Lower leg skin (tissue), 3 donors: ENCODE measurements around the gene ARGLU1.

Source experiments
- POLR2A ChIP-seq, 2 donors: fragments of 450-650 bp; IDR thresholded peaks; one replicate each; pipeline ENCODE4 v1.6.1; 2016 to 2017; ENCODE audit warnings: antibody characterized with exemption in 2 of 2, mild to moderate bottlenecking in 1 of 2, moderate library complexity in 1 of 2
- TF ChIP-seq, protein P1 (sequence below), 3 donors: fragments of 450-650 bp; IDR thresholded peaks; one replicate each; pipeline ENCODE4 v1.5.1; 2016; ENCODE audit warnings: antibody characterized with exemption in 3 of 3, mild to moderate bottlenecking in 3 of 3, moderate library complexity in 2 of 3

GRCh38 chr13:106616729-106617128 is 48.8 kb upstream of the ARGLU1 start:
- TF ChIP-seq, protein P1, sequence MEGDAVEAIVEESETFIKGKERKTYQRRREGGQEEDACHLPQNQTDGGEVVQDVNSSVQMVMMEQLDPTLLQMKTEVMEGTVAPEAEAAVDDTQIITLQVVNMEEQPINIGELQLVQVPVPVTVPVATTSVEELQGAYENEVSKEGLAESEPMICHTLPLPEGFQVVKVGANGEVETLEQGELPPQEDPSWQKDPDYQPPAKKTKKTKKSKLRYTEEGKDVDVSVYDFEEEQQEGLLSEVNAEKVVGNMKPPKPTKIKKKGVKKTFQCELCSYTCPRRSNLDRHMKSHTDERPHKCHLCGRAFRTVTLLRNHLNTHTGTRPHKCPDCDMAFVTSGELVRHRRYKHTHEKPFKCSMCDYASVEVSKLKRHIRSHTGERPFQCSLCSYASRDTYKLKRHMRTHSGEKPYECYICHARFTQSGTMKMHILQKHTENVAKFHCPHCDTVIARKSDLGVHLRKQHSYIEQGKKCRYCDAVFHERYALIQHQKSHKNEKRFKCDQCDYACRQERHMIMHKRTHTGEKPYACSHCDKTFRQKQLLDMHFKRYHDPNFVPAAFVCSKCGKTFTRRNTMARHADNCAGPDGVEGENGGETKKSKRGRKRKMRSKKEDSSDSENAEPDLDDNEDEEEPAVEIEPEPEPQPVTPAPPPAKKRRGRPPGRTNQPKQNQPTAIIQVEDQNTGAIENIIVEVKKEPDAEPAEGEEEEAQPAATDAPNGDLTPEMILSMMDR (IDR thresholded peaks at IDR 0.05), result no peak
- no peak for TF ChIP-seq POLR2A (IDR thresholded peaks at IDR 0.05)
